Gastrocnemius medialis (tissue), 4 donors: ENCODE data around the gene NEK9. TPM values are rescaled to one million over a fixed set of nuclear protein-coding genes. Genes with fewer than 3 reads are reported as not detected.
A peak's percentile ranks its signal among the peaks of the same experiment; 100 is the strongest.

Source experiments
- ATAC-seq, 2 donors: fragments of 150-250 bp; one replicate each; pipeline ENCODE4 v1.9.1; 2016
- DNase-seq, 2 donors: peaks; one replicate each; pipeline ENCODE4 v3.0.0-alpha.2; 2019
- H3K27ac ChIP-seq, 4 donors: fragments of 200-600 bp; sonication (generic); 1 replicate in 1 of 4; 2 replicates in 3 of 4; pipeline ENCODE4 v1.5.1; 2016 to 2018; ENCODE audit warnings: mild to moderate bottlenecking in 2 of 4, moderate library complexity in 1 of 4
- H3K27me3 ChIP-seq, 3 donors: fragments of 200-600 bp; sonication (generic) in 2 of 3; 1 replicate in 1 of 3; 2 replicates in 2 of 3; pipeline versions ENCODE4 v1.5.1 to v1.6.0; 2016 to 2019; ENCODE audit warnings: mild to moderate bottlenecking in 1 of 3, moderate library complexity in 1 of 3
- H3K36me3 ChIP-seq, 2 donors: fragments of 200-600 bp; sonication (generic) in 1 of 2; one replicate each; pipeline ENCODE4 v1.5.1; 2017 to 2018
- H3K4me1 ChIP-seq, 2 donors: fragments of 200-600 bp; sonication (generic) in 1 of 2; one replicate each; pipeline ENCODE4 v1.5.1; 2016 to 2017; ENCODE audit warnings: mild to moderate bottlenecking in 2 of 2
- H3K4me3 ChIP-seq, 4 donors: fragments of 200-600 bp; sonication (generic) in 3 of 4; 1 replicate in 1 of 4; 2 replicates in 3 of 4; pipeline ENCODE4 v1.5.1; 2016 to 2019; ENCODE audit warnings: mild to moderate bottlenecking in 2 of 4
- H3K9me3 ChIP-seq, 3 donors: fragments of 200-600 bp; sonication (generic) in 2 of 3; 1 replicate in 1 of 3; 2 replicates in 2 of 3; pipeline ENCODE4 v1.5.1; 2016 to 2019
- POLR2A ChIP-seq, 2 donors: fragments of 450-650 bp; IDR thresholded peaks; one replicate each; pipeline ENCODE4 v1.6.1; 2017; ENCODE audit warnings: antibody characterized with exemption in 2 of 2, mild to moderate bottlenecking in 2 of 2, moderate library complexity in 2 of 2
- in situ Hi-C, 4 donors: fragments of 200-750 bp; cut with MboI; loops; one replicate each; pipeline versions ENCODE4 v1.15.0 to v1.8.0; 2017; ENCODE audit warnings: low sequenced_read_pairs in 4 of 4
- intact Hi-C: fragments of 100-400 bp; cut with DNase I; formaldehyde crosslinking; loops from one replicate; pipeline ENCODE4 v1.15.1; 2023; ENCODE audit warnings: low total_unique reads
- total RNA-seq, 4 donors: library from RNA; depleted of rRNA; stranded (reverse); fragments of >200 nt; gene quantifications; one replicate each; pipeline versions ENCODE4 v1.1.0 to v1.2.3, GENCODE V29; 2016
- TF ChIP-seq, protein P1 (sequence below), 5 experiments: fragments of 450-650 bp in 3 of 5; fragments of 200-600 bp in 2 of 5; sonication (generic) in 2 of 5; IDR thresholded peaks in 4 of 5; conservative IDR thresholded peaks in 1 of 5; 1 replicate in 4 of 5; 2 replicates in 1 of 5; pipeline ENCODE4 v1.5.1; 2016 to 2019; ENCODE audit warnings: antibody characterized with exemption in 5 of 5, mild to moderate bottlenecking in 3 of 5, moderate library complexity in 3 of 5

The NEK9 gene
- total RNA-seq, 4 donors from 2014 or later, result 36.3 to 93.2 (median 42.6) TPM

DNA sequence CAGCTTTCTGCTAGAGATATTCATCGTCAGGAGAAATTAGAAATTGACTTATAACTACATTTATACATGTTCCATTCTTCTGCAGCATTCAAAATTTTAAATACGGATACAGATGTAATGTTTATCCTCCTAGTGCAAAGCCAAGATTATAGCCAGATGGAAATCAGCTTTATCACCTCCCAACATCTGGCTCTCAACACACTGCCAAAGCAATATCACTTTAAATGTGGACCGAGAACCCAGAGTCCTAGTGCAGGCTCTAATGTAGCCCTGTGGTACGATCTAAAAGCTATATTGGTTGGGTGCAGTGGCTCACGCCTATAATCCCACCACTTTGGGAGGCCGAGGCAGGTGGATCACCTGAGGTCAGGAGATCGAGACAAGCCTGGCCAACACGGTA is 82.1 kb downstream of the NEK9 start:
- Histone ChIP-seq H3K4me1 (peaks cover 21 to 43% of the 10 kb centered on the region in 2 donors), H3K36me3 (peaks cover 0 to 14% of the 10 kb centered on the region in 2 donors), H3K27ac (no peak overlapping the region), H3K4me3 (no peak overlapping the region), H3K27me3 (no peaks in the 10 kb centered on the region), H3K9me3 (no peaks in the 10 kb centered on the region)
- TF ChIP-seq, protein P1, sequence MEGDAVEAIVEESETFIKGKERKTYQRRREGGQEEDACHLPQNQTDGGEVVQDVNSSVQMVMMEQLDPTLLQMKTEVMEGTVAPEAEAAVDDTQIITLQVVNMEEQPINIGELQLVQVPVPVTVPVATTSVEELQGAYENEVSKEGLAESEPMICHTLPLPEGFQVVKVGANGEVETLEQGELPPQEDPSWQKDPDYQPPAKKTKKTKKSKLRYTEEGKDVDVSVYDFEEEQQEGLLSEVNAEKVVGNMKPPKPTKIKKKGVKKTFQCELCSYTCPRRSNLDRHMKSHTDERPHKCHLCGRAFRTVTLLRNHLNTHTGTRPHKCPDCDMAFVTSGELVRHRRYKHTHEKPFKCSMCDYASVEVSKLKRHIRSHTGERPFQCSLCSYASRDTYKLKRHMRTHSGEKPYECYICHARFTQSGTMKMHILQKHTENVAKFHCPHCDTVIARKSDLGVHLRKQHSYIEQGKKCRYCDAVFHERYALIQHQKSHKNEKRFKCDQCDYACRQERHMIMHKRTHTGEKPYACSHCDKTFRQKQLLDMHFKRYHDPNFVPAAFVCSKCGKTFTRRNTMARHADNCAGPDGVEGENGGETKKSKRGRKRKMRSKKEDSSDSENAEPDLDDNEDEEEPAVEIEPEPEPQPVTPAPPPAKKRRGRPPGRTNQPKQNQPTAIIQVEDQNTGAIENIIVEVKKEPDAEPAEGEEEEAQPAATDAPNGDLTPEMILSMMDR (IDR thresholded peaks at IDR 0.05 in 4 of 5, conservative IDR thresholded peaks at IDR 0.05 in 1 of 5), result no peak
- TF ChIP-seq POLR2A (IDR thresholded peaks at IDR 0.05), result no peak
- in situ Hi-C loops, result no loop called here
- DNase-seq (no peak), ATAC-seq (no peak)
- intact Hi-C loops, result loop anchor here (5.0 kb wide), 1 partner anchor 43 kb away; no protein-coding TSS in a partner anchor

DNA sequence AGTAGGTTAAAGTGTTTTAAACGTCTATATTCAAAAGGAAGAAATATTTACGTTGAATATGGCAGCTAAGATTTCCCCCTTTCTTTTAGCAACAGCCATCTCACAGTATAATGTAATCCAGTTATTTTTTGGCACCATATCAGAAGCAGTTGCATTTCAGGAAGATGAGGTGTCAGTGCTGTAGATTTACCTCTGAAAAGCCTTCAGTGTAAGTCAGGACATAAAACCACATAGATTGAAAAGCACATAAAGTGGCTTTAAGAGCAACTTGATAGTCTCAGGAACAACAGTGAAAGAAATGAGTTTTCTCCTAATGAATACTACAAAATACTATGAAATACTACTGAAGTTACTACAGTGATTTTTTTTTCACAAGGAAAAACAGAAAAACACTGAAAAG is 82.5 kb downstream of the NEK9 start:
- TF ChIP-seq, protein P1 (IDR thresholded peaks at IDR 0.05 in 4 of 5, conservative IDR thresholded peaks at IDR 0.05 in 1 of 5), result no peak
- TF ChIP-seq POLR2A (IDR thresholded peaks at IDR 0.05), result no peak
- Histone ChIP-seq H3K4me1 (peaks cover 16 to 39% of the 10 kb centered on the region in 2 donors), H3K36me3 (peaks cover 0 to 14% of the 10 kb centered on the region in 2 donors), H3K4me3 (no peak overlapping the region), H3K27ac (no peak overlapping the region), H3K9me3 (no peaks in the 10 kb centered on the region), H3K27me3 (no peaks in the 10 kb centered on the region)
- in situ Hi-C loops (no loop called here), intact Hi-C loops (no loop called here)
- DNase-seq (no peak), ATAC-seq (peak in 1 of 2 donors; percentile 30)

DNA sequence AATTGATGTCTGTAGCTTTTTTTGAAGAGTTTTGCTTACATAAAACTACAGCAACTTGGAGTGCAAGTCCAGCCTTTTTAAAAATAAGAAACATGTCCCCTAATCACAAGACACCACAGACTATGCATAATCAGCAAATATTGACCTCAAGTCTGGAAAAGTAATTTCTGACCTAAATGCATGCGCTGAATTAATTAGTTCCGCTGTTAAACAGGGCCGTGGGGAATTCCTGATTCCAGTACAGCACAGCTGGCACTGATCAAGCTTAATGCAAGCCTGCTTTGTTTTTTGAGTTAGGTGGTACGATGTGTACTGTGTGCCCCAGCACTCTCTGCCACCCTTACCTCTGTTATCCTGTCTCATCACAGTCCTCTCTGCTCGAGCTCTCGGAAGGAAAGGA is 84.8 kb downstream of the NEK9 start:
- TF ChIP-seq, protein P1 (IDR thresholded peaks at IDR 0.05 in 4 of 5, conservative IDR thresholded peaks at IDR 0.05 in 1 of 5), result no peak
- no peak for TF ChIP-seq POLR2A (IDR thresholded peaks at IDR 0.05)
- Histone ChIP-seq H3K9me3 (no peaks in the 10 kb centered on the region), H3K27me3 (no peaks in the 10 kb centered on the region), H3K4me1 (peaks cover 11 to 27% of the 10 kb centered on the region in 2 donors), H3K27ac (no peak overlapping the region), H3K36me3 (peaks cover 0 to 25% of the 10 kb centered on the region in 2 donors), H3K4me3 (no peak overlapping the region)
- no peak for ATAC-seq
- no peak for DNase-seq
- in situ Hi-C loops (no loop called here), intact Hi-C loops (no loop called here)

DNA sequence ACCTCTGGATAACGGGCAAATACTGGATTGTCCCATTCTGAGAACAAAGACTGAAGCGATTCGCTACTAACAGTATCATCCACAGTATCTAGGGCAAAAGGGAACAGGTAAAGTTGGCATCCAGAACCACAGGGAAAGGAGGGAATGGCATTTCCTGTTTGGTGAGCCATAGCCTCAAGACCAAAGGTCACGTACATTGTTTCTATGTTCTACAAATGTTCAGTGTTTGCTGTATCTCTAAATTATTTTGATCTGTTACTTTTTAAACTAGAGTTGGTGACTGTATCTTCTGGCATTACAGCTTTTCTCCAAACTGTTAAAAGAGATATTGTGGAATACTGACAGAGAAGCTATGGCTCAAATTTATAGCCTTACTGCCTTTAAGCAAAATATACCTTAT is 85.2 kb downstream of the NEK9 start:
- no peak overlapping the region for H3K27ac ChIP-seq
- H3K4me3 ChIP-seq, result no peak overlapping the region
- H3K9me3 ChIP-seq, result no peaks in the 10 kb centered on the region
- ATAC-seq, result no peak
- no peak for TF ChIP-seq POLR2A (IDR thresholded peaks at IDR 0.05)
- TF ChIP-seq, protein P1 (IDR thresholded peaks at IDR 0.05 in 4 of 5, conservative IDR thresholded peaks at IDR 0.05 in 1 of 5), result no peak
- intact Hi-C loops, result loop anchor here (2.0 kb wide), 1 partner anchor 77 kb away; no protein-coding TSS in a partner anchor
- peaks cover 11 to 25% of the 10 kb centered on the region in 2 donors for H3K4me1 ChIP-seq
- in situ Hi-C loops, result no loop called here
- peaks cover 0 to 29% of the 10 kb centered on the region in 2 donors for H3K36me3 ChIP-seq
- DNase-seq, result no peak
- H3K27me3 ChIP-seq, result no peaks in the 10 kb centered on the region

DNA sequence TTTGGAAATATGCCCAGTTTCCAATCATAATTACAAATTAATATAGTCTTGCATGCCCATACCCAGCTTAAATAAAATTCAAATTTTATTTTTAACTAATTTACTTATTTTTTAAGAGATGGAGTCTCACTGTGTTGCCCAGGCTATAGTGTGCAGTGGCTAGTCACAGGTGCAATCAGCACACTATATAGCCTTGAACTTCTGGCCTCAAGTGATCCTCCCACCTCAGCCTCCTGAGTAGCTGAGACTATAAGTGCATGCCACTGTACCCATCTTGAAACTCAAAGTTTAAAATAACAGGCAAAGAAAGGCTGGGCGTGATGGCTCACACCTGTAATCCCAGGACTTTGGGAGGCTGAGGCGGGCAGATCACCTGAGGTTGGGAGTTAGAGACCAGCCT is 85.9 kb downstream of the NEK9 start:
- intact Hi-C loops, result loop anchor here (2.0 kb wide), 1 partner anchor 78 kb away; no protein-coding TSS in a partner anchor
- Histone ChIP-seq H3K9me3 (no peaks in the 10 kb centered on the region), H3K4me1 (peaks cover 11 to 19% of the 10 kb centered on the region in 2 donors), H3K4me3 (no peak overlapping the region), H3K36me3 (peaks cover 0 to 33% of the 10 kb centered on the region in 2 donors), H3K27me3 (no peaks in the 10 kb centered on the region), H3K27ac (no peak overlapping the region)
- no peak for ATAC-seq
- DNase-seq, result no peak
- TF ChIP-seq POLR2A (IDR thresholded peaks at IDR 0.05), result no peak
- TF ChIP-seq, protein P1 (IDR thresholded peaks at IDR 0.05 in 4 of 5, conservative IDR thresholded peaks at IDR 0.05 in 1 of 5), result no peak
- in situ Hi-C loops, result no loop called here
